Natural killer cell (primary cell): ENCODE results near the gene MYOD1. TPM values are rescaled to one million over a fixed set of nuclear protein-coding genes. Genes with fewer than 3 reads are reported as not detected.

Experiments used
- ATAC-seq, 3 donors: fragments of 150-1000 bp in 2 of 3; fragments of 200-7000 bp in 1 of 3; cut with Tn5 transposase; 1 replicate in 1 of 3; 2 replicates in 2 of 3; pipeline ENCODE4 v1.10.0; 2021; ENCODE audit warnings: mild to moderate bottlenecking in 2 of 3, moderate library complexity in 2 of 3
- DNase-seq, 2 donors: peaks; one replicate each; pipeline versions ENCODE4 v3.0.0 to v3.0.0-alpha.2; 2013 to 2021; ENCODE audit warnings: mixed read lengths in 1 of 2
- H3K27ac ChIP-seq: one replicate; pipeline ENCODE4 v1.5.1; 2013; ENCODE audit warnings: mild to moderate bottlenecking, low read length
- H3K27me3 ChIP-seq: one replicate; pipeline ENCODE4 v1.6.1; 2013; ENCODE audit warnings: low read length; ENCODE audit not compliant: control insufficient read depth, insufficient read depth
- H3K36me3 ChIP-seq: one replicate; pipeline ENCODE4 v1.6.1; 2013; ENCODE audit warnings: low read length; ENCODE audit not compliant: control insufficient read depth, insufficient read depth
- H3K4me1 ChIP-seq: one replicate; pipeline ENCODE4 v1.6.1; 2013; ENCODE audit warnings: low read length; ENCODE audit not compliant: control insufficient read depth, insufficient read depth
- H3K4me3 ChIP-seq: one replicate; pipeline ENCODE4 v1.5.1; 2013; ENCODE audit warnings: low read length
- H3K9me3 ChIP-seq: one replicate; pipeline ENCODE4 v1.6.1; 2013; ENCODE audit warnings: low read length; ENCODE audit not compliant: control insufficient read depth, insufficient read depth
- H3K27ac Mint-ChIP-seq, 2 donors: one replicate each; pipeline ENCODE4 v1.8.0; 2022; ENCODE audit warnings: mild to moderate bottlenecking in 2 of 2, mixed read lengths in 2 of 2, moderate library complexity in 1 of 2
- H3K27me3 Mint-ChIP-seq, 2 donors: one replicate each; pipeline ENCODE4 v1.8.0; 2022; ENCODE audit warnings: low read depth in 2 of 2, mixed read lengths in 2 of 2
- H3K36me3 Mint-ChIP-seq: one replicate; pipeline ENCODE4 v1.8.0; 2022; ENCODE audit warnings: mixed read lengths
- H3K4me1 Mint-ChIP-seq, 2 donors: one replicate each; pipeline ENCODE4 v1.8.0; 2022; ENCODE audit warnings: mixed read lengths in 2 of 2
- H3K4me3 Mint-ChIP-seq: one replicate; pipeline ENCODE4 v1.8.0; 2022; ENCODE audit warnings: mild to moderate bottlenecking, moderate library complexity, mixed read lengths
- H3K9me3 Mint-ChIP-seq, 2 donors: one replicate each; pipeline ENCODE4 v1.8.0; 2022; ENCODE audit warnings: mixed read lengths in 2 of 2
- WGBS: methylation state at CpG from one replicate; pipeline ENCODE4 v1.1.7; 2013; ENCODE audit warnings: missing lambda C conversion rate; ENCODE audit not compliant: insufficient coverage; 5-methylcytosine and 5-hydroxymethylcytosine counted together
- intact Hi-C: fragments of 100-400 bp; cut with micrococcal nuclease; formaldehyde crosslinking; loops from one replicate; pipeline ENCODE4 v1.14.2; 2022
- total RNA-seq, 4 donors: library from RNA; stranded (reverse); fragments of 120-200 nt in 1 of 4; gene quantifications; one replicate each; pipeline versions ENCODE4 v1.2.3 to v1.2.4, GENCODE V29; 2013 to 2022
- TF ChIP-seq, protein P1 (sequence below): fragments of 200-600 bp; IDR thresholded peaks from one replicate; pipeline ENCODE4 v1.8.0; 2022; ENCODE audit warnings: antibody characterized with exemption

The MYOD1 gene
- total RNA-seq, 3 donors from 2014 or later (not counting 1 experiment from before 2014, with no cell fraction given), result not detected

DNA sequence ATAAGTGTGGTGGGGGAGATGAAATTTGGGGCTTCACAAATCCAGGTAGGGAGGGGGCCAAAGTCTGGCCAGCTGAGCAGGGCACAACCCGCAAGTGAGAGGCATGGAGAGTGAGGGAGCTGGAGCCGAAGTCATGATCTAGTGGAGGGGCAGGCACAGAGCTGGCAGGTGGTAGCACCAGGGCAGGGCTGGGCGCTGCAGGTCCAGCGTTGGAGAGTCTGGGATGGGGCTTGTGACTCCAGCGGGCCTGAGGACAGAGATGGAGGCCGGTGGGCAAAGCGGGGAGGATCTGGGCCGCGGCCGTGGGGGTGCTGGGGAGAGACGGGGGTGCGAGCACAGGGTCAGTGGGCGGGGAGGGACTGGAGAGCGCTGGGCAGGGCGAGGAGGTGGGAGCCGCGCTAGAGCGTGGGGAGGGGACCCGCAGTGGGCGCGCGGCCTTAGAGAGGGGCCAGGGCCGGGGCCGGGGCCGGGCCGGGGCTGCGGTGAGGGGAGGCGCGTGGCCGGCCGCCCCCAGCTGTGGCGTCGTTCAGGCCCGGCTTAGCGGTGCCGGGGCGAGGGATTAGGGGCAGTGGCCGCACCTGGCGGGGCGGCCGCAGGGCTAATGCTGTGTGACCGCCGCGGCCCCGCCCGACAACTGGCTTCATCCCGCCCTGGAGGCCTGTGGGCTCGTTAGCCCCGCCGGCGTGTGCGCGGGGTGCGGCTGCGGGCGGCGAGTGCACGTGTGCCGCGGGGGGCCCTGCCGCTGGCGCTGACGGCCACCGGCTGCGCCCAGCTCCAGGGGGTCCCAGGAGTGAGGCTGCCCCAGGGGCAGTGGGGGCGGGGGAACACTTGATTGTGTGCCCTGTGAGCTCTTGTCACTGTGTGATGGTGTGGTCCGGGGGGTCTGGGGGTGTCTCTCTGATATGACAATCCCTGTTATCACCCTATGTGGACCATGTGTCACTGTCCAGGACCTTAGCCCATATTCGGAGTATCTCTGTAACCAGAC lies 23.6 kb upstream of the MYOD1 start:
- WGBS, result 11% methylated on average over 66 of the region's 68 CpGs

GRCh38 chr11:17696741-17697140 lies 22.6 kb upstream of the MYOD1 start:
- H3K27me3 Mint-ChIP-seq, result peaks cover 45 to 55% of the 10 kb centered on the region in 2 donors
- intact Hi-C loops, result no loop called here
- no peaks in the 10 kb centered on the region for H3K36me3 ChIP-seq
- TF ChIP-seq, protein P1, sequence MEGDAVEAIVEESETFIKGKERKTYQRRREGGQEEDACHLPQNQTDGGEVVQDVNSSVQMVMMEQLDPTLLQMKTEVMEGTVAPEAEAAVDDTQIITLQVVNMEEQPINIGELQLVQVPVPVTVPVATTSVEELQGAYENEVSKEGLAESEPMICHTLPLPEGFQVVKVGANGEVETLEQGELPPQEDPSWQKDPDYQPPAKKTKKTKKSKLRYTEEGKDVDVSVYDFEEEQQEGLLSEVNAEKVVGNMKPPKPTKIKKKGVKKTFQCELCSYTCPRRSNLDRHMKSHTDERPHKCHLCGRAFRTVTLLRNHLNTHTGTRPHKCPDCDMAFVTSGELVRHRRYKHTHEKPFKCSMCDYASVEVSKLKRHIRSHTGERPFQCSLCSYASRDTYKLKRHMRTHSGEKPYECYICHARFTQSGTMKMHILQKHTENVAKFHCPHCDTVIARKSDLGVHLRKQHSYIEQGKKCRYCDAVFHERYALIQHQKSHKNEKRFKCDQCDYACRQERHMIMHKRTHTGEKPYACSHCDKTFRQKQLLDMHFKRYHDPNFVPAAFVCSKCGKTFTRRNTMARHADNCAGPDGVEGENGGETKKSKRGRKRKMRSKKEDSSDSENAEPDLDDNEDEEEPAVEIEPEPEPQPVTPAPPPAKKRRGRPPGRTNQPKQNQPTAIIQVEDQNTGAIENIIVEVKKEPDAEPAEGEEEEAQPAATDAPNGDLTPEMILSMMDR, result no peak
- no peaks in the 10 kb centered on the region for H3K4me1 ChIP-seq
- H3K27me3 ChIP-seq, result peaks cover 6% of the 10 kb centered on the region
- H3K9me3 ChIP-seq, result no peaks in the 10 kb centered on the region
- DNase-seq (no peak), ATAC-seq (no peak)
- H3K27ac Mint-ChIP-seq, result no peak overlapping the region
- 82% methylated on average over 5 of the region's 5 CpGs for WGBS
- no peaks in the 10 kb centered on the region for H3K36me3 Mint-ChIP-seq
- H3K9me3 Mint-ChIP-seq, result no peaks in the 10 kb centered on the region
- no peak overlapping the region for H3K4me3 Mint-ChIP-seq
- peaks cover 0 to 5% of the 10 kb centered on the region in 2 donors for H3K4me1 Mint-ChIP-seq
- no peak overlapping the region for H3K4me3 ChIP-seq
- H3K27ac ChIP-seq, result no peak overlapping the region

More for the DNA sequence above, 23.6 kb upstream of the MYOD1 start:
- H3K4me3 ChIP-seq, result no peak overlapping the region
- intact Hi-C loops, result no loop called here
- peaks cover 46 to 55% of the 10 kb centered on the region in 2 donors for H3K27me3 Mint-ChIP-seq
- H3K27ac Mint-ChIP-seq, result no peak overlapping the region
- H3K9me3 Mint-ChIP-seq, result no peaks in the 10 kb centered on the region
- peaks cover 0 to 5% of the 10 kb centered on the region in 2 donors for H3K4me1 Mint-ChIP-seq
- no peaks in the 10 kb centered on the region for H3K36me3 Mint-ChIP-seq
- H3K27me3 ChIP-seq, result peaks cover 6% of the 10 kb centered on the region
- TF ChIP-seq, protein P1, result no peak
- no peaks in the 10 kb centered on the region for H3K36me3 ChIP-seq
- H3K27ac ChIP-seq, result no peak overlapping the region
- H3K9me3 ChIP-seq, result no peaks in the 10 kb centered on the region
- no peak overlapping the region for H3K4me3 Mint-ChIP-seq
- H3K4me1 ChIP-seq, result no peaks in the 10 kb centered on the region
- no peak for DNase-seq
- no peak for ATAC-seq

GRCh38 chr11:17697175-17697949 lies 22.0 kb upstream of the MYOD1 start:
- H3K9me3 Mint-ChIP-seq, result no peaks in the 10 kb centered on the region
- H3K4me1 ChIP-seq, result no peaks in the 10 kb centered on the region
- no peak overlapping the region for H3K4me3 ChIP-seq
- TF ChIP-seq, protein P1, result no peak
- ATAC-seq, result no peak
- no peaks in the 10 kb centered on the region for H3K36me3 ChIP-seq
- H3K27ac ChIP-seq, result no peak overlapping the region
- peaks cover 0 to 5% of the 10 kb centered on the region in 2 donors for H3K4me1 Mint-ChIP-seq
- WGBS, result 57% methylated on average over 6 of the region's 6 CpGs
- peaks cover 6% of the 10 kb centered on the region for H3K27me3 ChIP-seq
- H3K9me3 ChIP-seq, result no peaks in the 10 kb centered on the region
- intact Hi-C loops, result no loop called here
- peaks cover 41 to 55% of the 10 kb centered on the region in 2 donors for H3K27me3 Mint-ChIP-seq
- DNase-seq, result no peak
- no peak overlapping the region for H3K4me3 Mint-ChIP-seq
- no peaks in the 10 kb centered on the region for H3K36me3 Mint-ChIP-seq
- H3K27ac Mint-ChIP-seq, result no peak overlapping the region
